ENCODE results near the gene SEC14L2.
"Not testable (repeated sequence)": the region's sequence is repeated elsewhere in the genome, so short reads cannot be mapped to it uniquely, and the experiment has no call there.

SEC14L2 gene

GRCh38 chr22:30460555-30460954 is 63.7 kb downstream of the SEC14L2 start:
- DNase-seq = not testable (repeated sequence)

GRCh38 chr22:30469165-30469564 is 72.3 kb downstream of the SEC14L2 start:
- no peak for DNase-seq

GRCh38 chr22:30470655-30471054 is 73.8 kb downstream of the SEC14L2 start:
- no peak for DNase-seq

- DNase-seq = no peak
These were observed 74.9 kb downstream of the SEC14L2 start, which contains the start of gene SEC14L3 for GRCh38 chr22:30471616-30472318. TSS of gene SEC14L3 (minus strand) at chr22:30472017. CDS start at chr22:30471958, 59 bp downstream.

- DNase-seq = no peak
These were observed 76.3 kb downstream of the SEC14L2 start for GRCh38 chr22:30472994-30473720.

- DNase-seq = no peak
These were observed 77.3 kb downstream of the SEC14L2 start for GRCh38 chr22:30474121-30474520.
